ENCODE results near the gene SEPTIN10.
"Not testable (repeated sequence)": the region's sequence is repeated elsewhere in the genome, so short reads cannot be mapped to it uniquely, and the experiment has no call there.

SEPTIN10 gene

GRCh38 chr2:109613922-109614714 is at the start of gene SEPTIN10, which contains the start of gene SOWAHC:
SEPTIN10 (minus strand) TSS chr2:109613966; CDS start chr2:109613827, 139 bp downstream.
SOWAHC (plus strand) TSS chr2:109614364; CDS start chr2:109614490, 126 bp downstream.
- peak; percentile 100 for DNase-seq (ENCODE audit: low read depth)

- DNase-seq (ENCODE audit: low read depth) = no peak
Observed at GRCh38 chr2:109662889-109663288, 49.1 kb upstream of the SEPTIN10 start.

GRCh38 chr2:109660046-109660860 is 46.5 kb upstream of the SEPTIN10 start:
- peak; percentile 12 for DNase-seq (ENCODE audit: low read depth)

- no peak for DNase-seq (ENCODE audit: low read depth)
Observed at GRCh38 chr2:109659396-109660045, 45.8 kb upstream of the SEPTIN10 start.

GRCh38 chr2:109655287-109655686 is 41.5 kb upstream of the SEPTIN10 start:
- no peak for DNase-seq (ENCODE audit: low read depth)

GRCh38 chr2:109654326-109655050 is 40.7 kb upstream of the SEPTIN10 start:
- no peak for DNase-seq (ENCODE audit: low read depth)

GRCh38 chr2:109649736-109650695 is 36.2 kb upstream of the SEPTIN10 start:
- no peak for DNase-seq (ENCODE audit: low read depth)

GRCh38 chr2:109648041-109648527 is 34.3 kb upstream of the SEPTIN10 start:
- peak; percentile 58 for DNase-seq (ENCODE audit: low read depth)

GRCh38 chr2:109647636-109648035 is 33.9 kb upstream of the SEPTIN10 start:
- DNase-seq (ENCODE audit: low read depth) = peak; percentile 81

GRCh38 chr2:109646961-109647360 is 33.2 kb upstream of the SEPTIN10 start:
- DNase-seq (ENCODE audit: low read depth) = peak; percentile 43

- DNase-seq (ENCODE audit: low read depth) = no peak
Observed at GRCh38 chr2:109645412-109646184, 31.8 kb upstream of the SEPTIN10 start.

GRCh38 chr2:109644571-109645275 is 31.0 kb upstream of the SEPTIN10 start:
- no peak for DNase-seq (ENCODE audit: low read depth)

GRCh38 chr2:109640000-109640399 is 26.2 kb upstream of the SEPTIN10 start:
- not testable (repeated sequence) for DNase-seq (ENCODE audit: low read depth)

- DNase-seq (ENCODE audit: low read depth) = no peak
Observed at GRCh38 chr2:109638795-109639194, 25.0 kb upstream of the SEPTIN10 start.

GRCh38 chr2:109637749-109638570 is 24.2 kb upstream of the SEPTIN10 start:
- peak; percentile 45 for DNase-seq (ENCODE audit: low read depth)

GRCh38 chr2:109636317-109636716 is 22.6 kb upstream of the SEPTIN10 start:
- DNase-seq (ENCODE audit: low read depth) = peak; percentile 32

- peak; percentile 18 for DNase-seq (ENCODE audit: low read depth)
Observed at GRCh38 chr2:109635426-109636304, 21.9 kb upstream of the SEPTIN10 start.

All from EH (cell line).